HG03354 (cell line): ENCODE measurements around the gene ANKRD11.
"Not testable (repeated sequence)": the region's sequence is repeated elsewhere in the genome, so short reads cannot be mapped to it uniquely, and the experiment has no call there.

ENCODE experiments used
- ATAC-seq: cut with Tn5 transposase; IDR thresholded peaks from one replicate; pipeline ENCODE4 v1.9.1; 2021; ENCODE audit warnings: mild to moderate bottlenecking; ENCODE audit not compliant: unreplicated experiment, poor library complexity, severe bottlenecking

Gene ANKRD11

GRCh38 chr16:89395150-89396142, 94.9 kb downstream of the ANKRD11 start:
- no peak for ATAC-seq

DNA sequence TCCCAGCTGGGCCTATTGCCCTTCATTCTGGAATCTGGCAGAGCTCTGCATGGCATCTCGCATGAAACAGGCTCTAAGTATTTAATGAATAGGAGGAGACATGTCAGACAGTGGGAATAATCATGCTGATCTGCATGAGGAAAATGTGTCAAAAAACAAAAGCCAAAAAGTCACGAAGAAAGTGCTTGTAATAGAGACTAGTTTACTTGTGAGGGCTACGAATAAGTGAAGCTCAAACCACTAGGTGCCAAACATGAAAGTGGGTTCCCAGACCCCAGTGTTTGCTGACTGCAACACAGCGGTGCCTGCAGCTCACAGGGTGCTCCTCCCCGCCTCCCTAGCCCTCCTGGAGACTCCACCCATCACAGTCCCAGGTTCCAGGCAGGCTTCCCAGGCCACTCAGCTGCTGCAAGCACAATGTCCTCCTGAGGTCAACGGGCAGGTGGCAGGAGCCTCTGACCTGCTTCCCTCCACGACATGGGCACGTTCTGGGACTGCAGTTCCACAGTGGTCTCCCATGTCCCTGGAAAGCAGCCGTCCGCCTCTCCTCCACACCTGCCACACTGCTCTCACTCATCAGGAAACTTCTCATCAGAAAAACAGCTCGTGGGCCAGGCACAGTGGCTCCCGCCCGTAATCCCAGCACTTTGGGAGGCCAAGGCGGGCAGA, 96.5 kb downstream of the ANKRD11 start:
- ATAC-seq = no peak

DNA sequence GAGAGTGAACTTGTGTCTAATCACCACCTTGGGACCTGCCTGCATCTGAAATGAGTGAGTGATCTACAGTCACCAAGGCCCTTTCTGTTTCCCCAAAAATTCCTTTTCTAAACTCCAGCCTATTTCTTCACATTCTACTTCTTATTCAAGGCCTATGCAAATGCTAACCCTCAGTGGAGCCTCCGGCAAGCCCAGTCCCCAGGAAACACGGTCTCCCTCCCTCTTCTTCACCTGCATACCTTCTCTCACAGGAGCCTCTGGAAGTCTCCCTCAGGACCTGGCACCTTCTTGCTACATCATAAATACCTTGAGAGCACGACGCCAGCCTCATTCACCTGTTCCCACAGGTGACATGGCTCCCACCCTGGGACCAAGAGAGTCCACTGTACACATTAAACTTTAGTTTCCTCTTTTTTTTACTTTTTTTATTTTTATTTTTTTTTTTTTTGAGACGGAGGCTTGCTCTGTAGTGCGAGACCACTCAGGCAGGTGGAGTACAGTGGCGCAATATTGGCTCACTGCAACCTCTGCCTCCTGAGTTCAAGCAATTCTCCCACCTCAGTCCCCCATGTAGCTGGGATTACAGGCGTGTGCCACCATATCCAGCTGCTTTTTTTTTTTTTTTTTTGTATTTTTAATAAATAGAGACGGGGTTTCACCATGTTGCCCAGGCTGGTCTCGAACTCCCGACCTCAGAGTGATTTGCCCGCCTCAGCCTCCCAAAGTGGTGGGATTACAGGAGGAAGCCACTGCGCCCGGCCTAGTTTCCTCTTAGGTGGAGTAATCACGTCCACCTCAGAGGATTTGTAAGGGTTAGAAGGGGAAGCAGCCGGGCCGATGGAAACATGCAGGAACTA, 97.3 kb downstream of the ANKRD11 start:
- no peak for ATAC-seq

DNA sequence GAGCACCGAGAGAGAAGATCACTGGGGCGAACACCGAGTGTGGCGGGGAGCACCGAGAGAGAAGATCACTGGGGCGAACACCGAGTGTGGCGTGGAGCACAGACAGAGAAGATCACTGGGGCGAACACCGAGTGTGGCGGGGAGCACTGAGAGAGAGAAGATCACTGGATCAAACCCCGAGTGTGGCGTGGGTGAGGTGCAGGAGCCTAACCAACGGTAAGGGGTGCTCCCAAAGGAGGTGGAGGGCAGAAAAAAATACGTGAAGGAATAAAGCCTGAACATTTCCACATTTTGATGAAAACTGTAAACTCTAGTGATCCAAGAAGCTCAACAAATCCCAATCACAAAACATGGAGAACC, 100.2 kb downstream of the ANKRD11 start:
- ATAC-seq = not testable (repeated sequence)

DNA sequence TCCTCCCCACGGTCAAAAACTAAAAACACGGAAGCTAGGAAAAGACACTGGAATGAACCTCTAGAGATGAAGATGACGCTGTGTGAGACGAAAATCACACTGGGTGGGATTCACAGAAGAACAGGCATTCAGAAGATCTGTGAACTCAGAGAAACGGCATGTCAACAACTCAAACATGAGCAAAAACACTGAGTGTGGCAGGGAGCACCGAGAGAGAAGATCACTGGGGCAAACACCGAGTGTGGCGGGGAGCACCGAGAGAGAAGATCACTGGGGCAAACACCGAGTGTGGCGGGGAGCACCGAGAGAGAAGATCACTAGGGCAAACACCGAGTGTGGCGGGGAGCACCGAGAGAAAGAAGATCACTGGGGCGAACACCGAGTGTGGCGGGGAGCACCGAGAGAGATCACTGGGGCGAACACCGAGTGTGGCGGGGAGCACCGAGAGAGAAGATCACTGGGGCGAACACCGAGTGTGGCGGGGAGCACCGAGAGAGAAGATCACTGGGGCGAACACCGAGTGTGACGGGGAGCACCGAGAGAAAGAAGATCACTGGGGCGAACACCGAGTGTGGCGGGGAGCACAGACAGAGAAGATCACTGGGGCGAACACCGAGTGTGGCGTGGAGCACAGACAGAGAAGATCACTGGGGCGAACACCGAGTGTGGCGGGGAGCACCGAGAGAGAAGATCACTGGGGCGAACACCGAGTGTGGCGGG, 100.7 kb downstream of the ANKRD11 start:
- not testable (repeated sequence) for ATAC-seq

DNA sequence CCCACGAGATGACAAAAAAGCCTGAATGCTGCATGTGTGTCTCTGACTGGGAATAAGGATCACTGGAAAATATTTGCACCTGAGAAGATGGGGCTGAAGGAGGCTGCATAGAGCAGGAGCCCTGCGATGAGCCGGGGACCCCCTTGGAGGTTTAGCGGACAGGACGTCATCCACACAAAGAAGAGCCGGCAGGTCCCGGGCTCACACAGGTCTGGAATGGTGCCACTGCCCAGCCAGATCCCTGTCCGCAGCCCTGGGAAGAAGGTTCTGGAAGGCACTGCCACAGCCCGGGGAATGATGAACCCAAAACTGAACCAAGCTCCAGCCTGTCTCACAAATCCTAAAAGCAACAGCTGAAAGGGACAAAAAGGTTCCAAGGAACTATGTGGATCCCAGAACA, 101.8 kb downstream of the ANKRD11 start:
- no peak for ATAC-seq

GRCh38 chr16:89386306-89387185, 103.8 kb downstream of the ANKRD11 start:
- ATAC-seq = no peak

GRCh38 chr16:89385712-89386111, 104.6 kb downstream of the ANKRD11 start:
- no peak for ATAC-seq

- no peak for ATAC-seq
Observed at GRCh38 chr16:89384282-89384681, 106.1 kb downstream of the ANKRD11 start.

DNA sequence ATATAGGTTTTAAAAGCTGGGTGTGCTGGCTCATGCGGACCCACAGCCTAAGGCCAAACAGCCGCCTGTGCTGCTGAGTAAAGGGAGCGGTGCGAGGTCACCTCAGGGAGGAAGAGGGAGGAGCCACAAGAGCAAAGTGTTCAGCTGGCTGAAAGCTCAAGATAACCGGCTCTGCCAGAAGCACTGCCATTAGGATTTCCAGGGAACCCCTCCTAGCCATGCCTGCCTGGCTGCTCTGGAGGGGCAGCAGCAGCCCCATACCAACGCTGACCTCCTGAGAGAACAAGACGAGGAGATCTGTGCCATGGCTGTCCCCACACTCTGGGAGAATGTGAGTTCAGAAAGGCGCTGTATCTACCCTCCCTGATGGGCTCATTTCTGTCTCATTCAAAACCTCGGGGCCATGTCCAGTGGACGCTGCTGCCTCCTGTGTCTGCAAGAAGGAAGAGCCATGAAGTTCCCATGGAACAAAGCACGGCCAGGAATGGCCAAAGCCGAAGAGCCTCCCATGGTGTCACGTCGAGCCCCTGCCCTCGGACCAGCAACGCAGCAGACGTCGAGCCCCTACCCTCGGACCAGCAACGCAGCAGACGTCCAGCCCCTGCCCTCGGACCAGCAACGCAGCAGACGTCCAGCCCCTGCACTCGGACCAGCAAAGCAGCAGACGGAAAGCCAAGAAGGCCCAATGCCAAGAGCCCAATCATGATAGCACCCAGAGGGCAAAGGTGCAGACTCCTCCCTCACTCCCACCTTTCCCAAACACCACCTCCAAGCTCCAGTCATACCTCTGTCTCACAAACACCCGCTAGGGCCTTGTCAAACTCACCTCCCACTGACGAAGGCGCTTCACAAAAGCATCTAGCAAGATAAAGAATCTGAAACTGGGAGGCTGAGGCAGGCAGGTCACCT, 107.0 kb downstream of the ANKRD11 start:
- ATAC-seq = no peak

GRCh38 chr16:89382555-89382954, 107.8 kb downstream of the ANKRD11 start:
- not testable (repeated sequence) for ATAC-seq

- ATAC-seq = no peak
Observed at GRCh38 chr16:89381788-89382187, 108.6 kb downstream of the ANKRD11 start.

- ATAC-seq = no peak
Observed at GRCh38 chr16:89380681-89381080, 109.7 kb downstream of the ANKRD11 start.

- no peak for ATAC-seq
Observed at GRCh38 chr16:89378947-89379771, 111.2 kb downstream of the ANKRD11 start.

DNA sequence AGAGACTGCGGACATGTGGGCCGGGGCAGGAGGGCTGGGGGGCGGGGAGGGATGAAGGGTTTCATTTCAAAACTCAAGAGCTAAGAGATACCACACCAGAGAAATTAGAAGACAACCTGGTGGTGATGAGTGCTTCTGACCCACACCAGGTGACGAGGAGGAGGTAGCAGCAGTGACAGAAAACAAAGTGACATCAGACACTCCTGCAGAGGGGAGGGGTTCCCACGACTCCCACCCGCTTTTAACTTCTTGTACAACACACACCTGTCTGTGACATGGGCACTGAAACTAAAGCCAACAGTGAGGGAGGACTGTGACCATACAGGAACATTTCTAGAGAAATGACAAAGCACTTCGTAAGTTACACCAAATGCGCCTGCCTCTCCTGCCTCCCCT, 112.9 kb downstream of the ANKRD11 start:
- ATAC-seq = no peak

- ATAC-seq = no peak
Observed at GRCh38 chr16:89376812-89377452, 113.4 kb downstream of the ANKRD11 start.
